ENCODE data around the gene CDH13.

The CDH13 gene

DNA sequence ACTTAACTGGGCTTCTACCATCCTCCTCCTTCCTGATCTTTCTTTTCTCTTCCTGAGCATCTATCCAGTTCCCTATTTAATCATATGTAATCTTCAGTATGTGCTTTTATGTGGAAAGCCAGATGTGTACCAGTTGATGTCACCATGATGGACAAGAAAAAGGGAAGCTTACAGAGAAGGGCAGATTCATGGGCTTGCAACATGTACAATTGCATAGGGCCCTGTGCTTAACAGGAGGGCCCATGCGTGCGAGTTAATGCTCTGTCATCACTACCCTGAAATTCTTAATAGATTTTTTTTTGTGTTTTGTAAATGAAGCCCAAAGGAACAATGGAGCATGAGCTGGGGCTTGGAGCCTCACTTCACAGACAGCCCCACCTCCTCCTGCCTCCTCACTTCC lies 124.3 kb downstream of the CDH13 start:
- DNase-seq = no peak

- no peak for DNase-seq
Observed at GRCh38 chr16:82752172-82752571, 125.4 kb downstream of the CDH13 start.

- DNase-seq = peak; percentile 75
Observed at GRCh38 chr16:82753821-82754220, 127.1 kb downstream of the CDH13 start.

- DNase-seq = no peak
Observed at GRCh38 chr16:82754716-82755513, 128.1 kb downstream of the CDH13 start.

DNA sequence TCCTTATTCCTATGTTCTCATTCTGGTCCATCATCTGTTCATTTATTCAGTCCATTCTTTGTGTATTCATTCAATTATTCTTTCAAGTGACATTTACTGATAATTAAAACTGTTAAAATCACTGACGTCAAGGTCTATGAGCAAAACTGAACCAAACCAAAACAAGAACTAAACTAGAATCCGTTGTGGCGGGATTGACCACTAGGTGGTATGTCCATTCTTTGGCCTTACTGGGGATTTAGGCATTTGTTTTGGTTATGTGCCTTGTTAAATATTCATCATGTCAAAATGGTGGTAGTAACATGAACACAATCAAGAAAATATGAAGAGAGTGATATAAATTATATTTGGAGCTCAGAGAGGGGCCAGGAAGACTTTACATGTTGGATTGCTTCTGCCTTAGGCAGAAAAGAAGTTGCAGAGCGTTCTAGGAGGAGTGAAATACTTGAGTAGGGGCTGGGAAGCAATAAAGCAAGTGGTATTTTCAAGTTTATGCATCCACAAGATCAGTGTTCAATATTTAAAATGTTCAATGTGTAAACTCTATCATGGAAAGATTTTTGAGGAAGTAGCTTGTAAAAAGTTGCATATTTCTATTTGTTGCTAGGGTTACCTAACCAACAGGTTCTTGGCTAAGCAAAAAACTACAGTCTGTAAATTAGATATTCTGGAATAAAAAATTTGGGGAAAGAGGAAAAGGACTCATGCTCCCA lies 129.0 kb downstream of the CDH13 start:
- no peak for DNase-seq

DNA sequence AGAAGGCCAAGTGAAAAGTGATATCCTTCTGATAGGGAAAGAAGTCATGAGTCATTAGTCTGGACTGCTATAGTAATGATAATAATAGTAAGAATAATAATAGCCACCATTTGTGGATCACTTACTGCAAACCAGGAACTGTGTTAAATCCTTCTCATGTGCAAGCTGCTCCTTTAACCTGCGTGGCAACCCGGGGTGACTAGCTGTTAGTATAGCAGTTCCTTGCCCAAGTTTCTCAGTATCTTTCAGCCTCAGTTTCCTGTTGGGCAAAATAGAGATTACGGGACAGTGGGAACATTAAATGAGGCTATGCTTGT lies 129.5 kb downstream of the CDH13 start:
- peak; percentile 71 for DNase-seq

DNA sequence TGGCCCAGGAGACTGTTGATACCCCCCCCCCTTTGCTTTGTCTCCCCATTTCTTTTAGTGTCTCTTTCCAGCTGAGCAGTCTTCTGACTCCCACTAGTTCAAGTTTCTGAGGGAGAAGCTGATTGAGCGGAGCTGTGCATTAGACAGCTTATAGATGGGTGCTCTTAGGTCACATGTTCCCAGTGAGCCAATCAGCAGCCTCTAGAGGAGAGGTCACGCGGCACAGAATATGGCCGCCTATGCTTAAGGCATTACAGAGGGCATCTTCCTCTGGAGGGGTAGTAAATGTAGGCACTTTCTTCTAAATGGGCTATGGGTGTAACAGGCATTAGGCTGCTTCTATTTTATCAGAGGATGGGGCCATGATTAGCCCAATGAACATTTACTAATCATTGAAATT lies 131.6 kb downstream of the CDH13 start:
- DNase-seq = no peak

- DNase-seq = no peak
Observed at GRCh38 chr16:82758904-82759303, 132.1 kb downstream of the CDH13 start.

DNA sequence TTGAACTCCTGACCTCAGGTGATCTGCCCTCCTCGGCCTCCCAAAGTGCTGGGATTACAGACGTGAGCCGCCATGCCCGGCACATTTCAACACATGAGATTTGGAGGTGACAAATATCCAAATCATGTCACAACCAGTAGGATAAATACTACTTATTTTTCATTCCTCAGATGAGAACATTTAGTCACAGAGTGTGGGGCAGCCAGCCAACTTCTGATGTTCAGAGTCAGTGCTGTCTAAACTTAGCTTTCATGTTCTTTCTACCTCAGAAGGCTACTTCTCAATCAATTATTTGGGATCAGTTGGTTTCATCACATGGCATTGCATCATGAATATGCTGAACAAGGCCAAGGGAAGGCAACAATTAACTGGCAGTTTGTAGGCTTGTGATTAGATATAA lies 134.5 kb downstream of the CDH13 start:
- peak; percentile 89 for DNase-seq

DNA sequence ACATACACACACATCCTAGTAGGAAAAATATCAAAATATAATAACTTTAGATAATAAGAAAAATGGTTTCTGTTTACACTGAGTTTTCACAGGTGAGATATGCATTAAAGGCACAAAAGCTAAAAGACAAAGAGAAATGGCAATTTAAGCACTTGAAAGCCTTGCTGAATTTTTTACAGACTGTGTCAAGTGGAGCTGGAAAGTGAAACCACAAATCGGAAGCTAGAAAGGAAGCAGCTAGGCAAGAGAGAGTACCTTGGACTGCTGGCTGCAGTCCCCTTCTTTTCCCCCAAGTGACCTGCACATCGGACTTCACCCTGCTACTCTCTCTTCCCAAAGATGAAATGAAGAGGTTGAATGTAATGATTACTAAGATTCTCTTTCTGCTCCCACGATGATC lies 135.1 kb downstream of the CDH13 start:
- DNase-seq = no peak

DNA sequence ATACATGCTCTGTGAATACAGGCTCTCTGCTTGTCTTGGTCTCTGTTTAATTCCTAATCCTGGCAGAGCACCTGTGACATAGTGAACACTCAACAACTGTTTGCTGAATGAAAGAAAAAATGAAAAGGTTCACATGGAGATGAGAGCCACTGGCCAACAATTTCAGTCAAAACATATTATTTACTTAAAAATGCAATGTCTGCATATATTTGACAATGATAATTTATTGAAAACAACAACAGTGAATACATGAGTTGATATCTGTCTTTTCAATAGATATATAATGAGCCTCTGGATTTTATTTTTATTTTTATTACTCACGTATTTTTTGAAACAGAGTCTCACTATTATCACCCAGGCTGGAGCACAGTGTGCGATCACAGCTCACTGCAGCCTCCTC lies 136.6 kb downstream of the CDH13 start:
- no peak for DNase-seq

DNA sequence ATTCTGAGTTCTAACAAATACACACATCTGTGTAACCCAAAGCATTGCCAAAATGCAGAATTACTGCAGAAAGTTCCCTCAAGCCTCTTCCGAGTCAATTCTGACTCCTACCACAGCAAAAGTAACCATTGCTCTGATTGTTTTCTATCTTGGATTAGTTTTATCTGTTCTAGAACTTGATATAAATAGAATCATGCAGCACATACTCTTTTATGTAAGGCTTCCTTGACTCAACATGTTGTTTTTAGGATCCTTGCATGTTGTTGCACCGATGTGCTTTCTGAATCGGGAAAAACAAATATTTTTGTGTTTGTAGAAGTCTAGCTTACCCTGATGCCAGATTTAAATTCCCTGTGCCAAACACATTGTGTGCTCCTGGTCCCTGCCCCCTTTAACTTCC lies 140.4 kb downstream of the CDH13 start:
- DNase-seq = no peak

DNA sequence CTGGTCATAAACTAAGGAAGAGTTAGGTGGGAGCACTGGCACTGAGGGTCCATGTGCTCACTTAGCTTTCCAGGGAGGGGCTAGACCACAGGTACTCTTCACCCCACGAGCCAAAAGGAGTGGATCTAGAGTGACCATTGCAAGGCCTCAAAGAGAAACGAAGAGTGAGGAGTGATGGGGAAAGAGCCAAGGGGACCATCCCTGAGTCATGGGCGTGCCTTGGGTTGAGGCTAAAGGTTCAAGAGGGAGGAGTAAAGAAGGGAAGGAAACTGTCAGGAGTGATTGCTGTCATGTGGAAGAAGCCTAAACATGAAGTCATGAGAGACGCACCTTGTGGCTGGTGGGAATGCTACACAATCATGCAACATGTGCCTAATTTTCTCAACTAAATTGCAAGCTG lies 141.0 kb downstream of the CDH13 start:
- DNase-seq = no peak

DNA sequence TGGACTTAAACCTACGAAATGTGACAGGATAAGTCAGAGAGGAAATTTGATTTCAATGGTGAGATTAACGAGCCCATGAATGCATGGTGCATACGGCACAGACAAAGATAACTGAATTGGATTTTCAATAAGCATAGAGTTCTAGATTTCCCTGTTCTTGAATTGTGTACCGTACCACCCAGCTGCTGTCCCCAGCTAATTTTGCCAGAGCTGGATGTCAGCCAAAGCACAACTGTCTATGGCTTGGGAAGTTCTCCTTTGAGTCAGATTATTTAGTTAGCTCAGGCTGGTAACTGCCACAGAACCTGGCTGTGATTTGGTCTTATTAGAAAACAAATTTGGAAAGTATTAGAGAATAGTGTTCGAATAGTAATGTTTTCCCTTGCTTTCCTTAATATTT lies 143.1 kb downstream of the CDH13 start:
- DNase-seq = no peak

GRCh38 chr16:82772215-82772614 lies 145.4 kb downstream of the CDH13 start:
- DNase-seq = no peak

DNA sequence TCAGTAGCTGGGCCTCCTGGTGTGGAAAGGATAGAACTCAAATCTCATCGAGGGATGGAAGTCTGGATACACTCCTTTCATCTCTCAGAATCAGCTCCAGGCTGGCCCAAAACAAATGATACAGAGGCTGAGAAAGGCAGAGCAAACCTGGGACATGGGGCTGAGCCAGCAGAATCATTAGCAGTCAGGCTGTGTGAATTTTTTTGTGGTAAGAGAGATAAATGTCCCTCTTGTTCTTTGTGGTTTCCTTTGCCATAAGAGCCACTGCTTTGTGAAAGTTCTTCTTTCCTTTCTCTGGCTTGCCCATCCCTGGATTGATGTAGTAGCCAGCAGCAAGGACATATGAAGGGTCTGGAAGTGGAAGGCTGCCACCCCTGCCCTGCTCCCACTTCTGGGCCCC lies 146.2 kb downstream of the CDH13 start:
- DNase-seq = peak; percentile 19

DNA sequence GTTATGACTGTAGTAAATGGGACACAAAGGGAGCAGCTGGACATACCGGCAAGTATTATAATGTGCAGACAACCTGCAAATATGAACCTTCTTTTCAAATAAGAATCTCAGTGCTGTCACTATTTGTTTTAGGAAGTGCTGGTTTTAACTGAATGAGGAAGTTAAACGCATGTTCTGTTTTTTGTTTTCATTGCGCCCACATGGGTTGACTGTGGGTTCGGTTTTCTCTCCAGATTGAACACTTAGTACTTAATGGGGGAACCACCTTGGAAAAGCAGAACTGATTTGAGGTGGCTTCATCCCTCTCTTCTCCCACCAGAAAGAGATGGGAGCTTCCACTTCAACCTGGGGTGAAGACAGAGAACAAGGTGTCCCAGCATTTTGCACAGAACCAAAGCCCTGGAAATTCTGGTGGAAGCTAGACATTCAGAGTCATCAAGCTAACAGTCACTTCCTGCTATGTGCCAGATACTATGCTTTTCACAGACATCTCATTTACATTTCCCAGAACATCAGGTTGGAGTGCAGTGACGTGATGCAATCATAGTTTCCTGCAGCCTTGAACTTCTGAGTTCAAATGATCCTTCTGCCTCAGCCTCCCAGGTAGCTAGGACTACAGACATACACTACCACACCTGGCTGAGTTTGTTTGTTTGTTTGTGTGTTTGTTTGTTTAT lies 149.8 kb downstream of the CDH13 start:
- DNase-seq = no peak

DNA sequence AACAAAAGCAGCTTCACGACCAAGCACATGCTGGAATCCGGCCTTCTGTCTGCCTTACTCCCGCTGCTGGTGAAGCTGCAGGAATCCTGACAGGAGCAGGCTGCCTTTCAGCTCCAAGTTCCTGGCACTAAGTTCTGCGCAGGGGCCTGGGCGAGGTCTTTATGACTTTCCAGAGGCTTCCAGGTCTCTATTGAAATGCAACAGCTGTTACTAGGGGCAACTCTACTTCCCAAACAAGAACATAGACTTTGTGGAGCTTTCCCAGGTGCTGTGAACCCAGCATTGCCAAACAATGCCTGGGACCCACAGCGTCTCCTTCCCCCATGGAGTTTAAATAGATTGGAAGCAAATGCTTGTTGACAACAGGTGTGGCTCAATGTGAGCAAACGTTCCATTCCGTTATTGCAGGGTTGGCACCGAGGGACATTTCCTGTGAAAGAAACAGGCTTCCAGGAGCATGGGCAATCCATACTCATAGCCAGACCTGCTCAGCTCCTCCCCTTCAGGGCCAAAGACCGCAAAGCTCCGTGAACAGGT lies 156.0 kb downstream of the CDH13 start:
- no peak for DNase-seq

GRCh38 chr16:82783933-82784572 lies 157.3 kb downstream of the CDH13 start:
- no peak for DNase-seq

- DNase-seq = no peak
Observed at GRCh38 chr16:82784573-82784968, 157.8 kb downstream of the CDH13 start.

DNA sequence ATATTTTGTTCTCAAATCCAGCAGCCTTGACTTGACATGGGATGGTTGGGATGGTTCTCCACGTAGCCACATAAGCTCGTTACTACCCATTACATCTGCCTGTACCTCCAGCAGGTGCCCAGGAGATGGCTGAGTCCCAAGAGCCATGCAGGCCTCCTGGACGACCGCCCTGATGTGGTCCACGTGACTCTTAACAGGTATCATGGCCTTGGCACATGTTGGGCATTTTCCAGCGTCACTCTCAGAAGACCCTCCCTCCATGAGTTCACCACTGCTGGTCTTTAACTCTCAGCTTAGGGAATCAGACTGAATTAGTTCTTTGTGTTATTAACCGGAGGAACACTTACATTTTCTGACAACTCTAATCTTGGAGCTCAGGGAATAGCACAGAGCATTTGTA lies 161.5 kb downstream of the CDH13 start:
- DNase-seq = no peak

DNA sequence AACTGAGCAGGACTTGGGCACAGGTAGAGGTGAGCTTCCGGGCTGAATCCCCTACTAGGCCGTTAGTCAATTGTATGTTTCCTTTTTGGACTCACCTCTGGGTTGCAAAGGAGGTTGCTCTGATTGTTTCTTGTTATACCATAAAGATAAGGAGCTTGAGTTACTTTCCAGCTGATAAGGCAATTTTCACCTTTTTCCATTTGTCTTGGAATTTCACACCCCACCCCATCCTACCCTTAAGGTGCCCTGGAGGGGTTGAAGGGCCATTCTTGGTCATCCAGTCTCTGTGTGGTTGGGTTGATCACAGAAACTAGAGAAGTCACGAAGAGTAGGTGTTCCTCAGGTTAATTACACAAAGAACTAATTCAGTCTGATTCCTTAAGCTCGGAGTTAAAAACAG lies 162.2 kb downstream of the CDH13 start:
- DNase-seq = no peak

DNA sequence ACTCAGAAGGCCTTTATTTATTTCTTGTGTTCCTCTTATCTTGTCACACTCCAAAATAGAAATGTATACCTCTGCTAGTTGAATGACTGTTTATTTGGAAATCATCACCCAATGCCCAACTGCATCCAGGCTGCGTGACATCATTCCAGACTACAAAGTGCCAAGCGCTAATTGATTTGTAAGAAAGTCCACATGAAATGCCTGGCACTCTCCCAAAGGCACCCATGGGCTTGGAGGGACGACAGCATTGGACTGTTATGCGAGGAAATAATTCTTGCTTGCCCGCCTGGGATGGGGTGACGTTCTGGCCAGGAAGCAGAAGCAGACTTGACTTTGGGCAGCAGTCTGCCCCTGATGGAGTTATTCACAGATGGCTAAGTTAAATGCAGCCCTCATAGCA lies 165.9 kb downstream of the CDH13 start:
- DNase-seq = no peak
